HEK293 (cell line): ENCODE measurements around the gene PLCB3.
A peak's percentile ranks its signal among the peaks of the same experiment; 100 is the strongest.

ENCODE experiments used
- CTCF ChIP-seq: fragments of 450-650 bp; formaldehyde crosslinking; IDR thresholded peaks from 2 replicates; pipeline ENCODE4 v1.5.1; 2016; ENCODE audit warnings: missing biosample characterization, missing genetic modification characterization
- KLF10 ChIP-seq: fragments of 450-650 bp; IDR thresholded peaks from 2 replicates; pipeline ENCODE4 v1.5.1; 2018; ENCODE audit warnings: missing biosample characterization, mild to moderate bottlenecking, missing genetic modification characterization
- MZF1 ChIP-seq: fragments of 450-650 bp; formaldehyde crosslinking; IDR thresholded peaks from 2 replicates; pipeline ENCODE4 v1.5.1; 2017; ENCODE audit warnings: missing biosample characterization, missing genetic modification characterization, borderline replicate concordance
- SETDB1 ChIP-seq: IDR thresholded peaks from one replicate; pipeline ENCODE4 v1.6.1; 2017; ENCODE audit warnings: mild to moderate bottlenecking, low read length, moderate library complexity, mixed read lengths; ENCODE audit not compliant: insufficient read length
- TCF7L2 ChIP-seq: IDR thresholded peaks from 2 replicates; pipeline ENCODE4 v1.6.1; 2011; ENCODE audit warnings: low read depth, mild to moderate bottlenecking, inconsistent platforms, low read length, moderate library complexity, borderline replicate concordance
- ZIC2 ChIP-seq: fragments of 450-650 bp; formaldehyde crosslinking; IDR thresholded peaks from 2 replicates; pipeline ENCODE4 v1.5.1; 2016; ENCODE audit warnings: missing biosample characterization, missing genetic modification characterization
- ZNF133 ChIP-seq: fragments of 450-650 bp; formaldehyde crosslinking; IDR thresholded peaks from 2 replicates; pipeline ENCODE4 v1.5.1; 2016; ENCODE audit warnings: missing biosample characterization, missing genetic modification characterization
- ZNF335 ChIP-seq: fragments of 450-650 bp; formaldehyde crosslinking; conservative IDR thresholded peaks from 2 replicates; pipeline ENCODE4 v1.5.1; 2016; ENCODE audit warnings: missing biosample characterization, missing genetic modification characterization

- TF ChIP-seq SETDB1: no peak
- peak; percentile 22; the same call in 1 of the 2 replicates for TF ChIP-seq CTCF (tag by site-specific recombination)
- TF ChIP-seq TCF7L2: no peak
- TF ChIP-seq ZNF335 (tag by site-specific recombination): peak; percentile 89
- no peak for TF ChIP-seq MZF1 (tag by site-specific recombination)
- TF ChIP-seq ZNF133 (tag by site-specific recombination): no peak
- TF ChIP-seq KLF10 (tag by site-specific recombination): peak; percentile 64
- peak; percentile 74 for TF ChIP-seq ZIC2 (tag by site-specific recombination)
Observed at GRCh38 chr11:64233913-64234586, 17.3 kb upstream of the PLCB3 start, which contains the start of gene VEGFB.
